Chondrocyte (in vitro differentiated cells): ENCODE results near the gene GIT2. TPM values are rescaled to one million over a fixed set of nuclear protein-coding genes. Genes with fewer than 3 reads are reported as not detected.
"Not testable (repeated sequence)": the region's sequence is repeated elsewhere in the genome, so short reads cannot be mapped to it uniquely, and the experiment has no call there.

Source experiments
- DNase-seq: peaks from one replicate; pipeline ENCODE4 v3.0.0; 2021; ENCODE audit warnings: mixed read lengths, low spot score
- H3K27ac Mint-ChIP-seq: one replicate; pipeline ENCODE4 v1.8.0; 2021; ENCODE audit warnings: mild to moderate bottlenecking, moderate library complexity, mixed read lengths; ENCODE audit not compliant: unreplicated experiment
- H3K27me3 Mint-ChIP-seq: 2 replicates; pipeline ENCODE4 v1.8.0; 2021; ENCODE audit warnings: low read depth, mixed read lengths
- H3K36me3 Mint-ChIP-seq: 2 replicates; pipeline ENCODE4 v1.8.0; 2021; ENCODE audit warnings: low read depth, mixed read lengths
- H3K4me1 Mint-ChIP-seq: 2 replicates; pipeline ENCODE4 v1.8.0; 2021; ENCODE audit warnings: low read depth, mild to moderate bottlenecking, mixed read lengths
- H3K4me3 Mint-ChIP-seq: one replicate; pipeline ENCODE4 v1.8.0; 2021; ENCODE audit warnings: mild to moderate bottlenecking, moderate library complexity, mixed read lengths; ENCODE audit not compliant: unreplicated experiment
- H3K9me3 Mint-ChIP-seq: 2 replicates; pipeline ENCODE4 v1.8.0; 2021; ENCODE audit warnings: low read depth, mixed read lengths
- CTCF ChIP-seq: fragments of 200-600 bp; sonication (generic); IDR thresholded peaks from 2 replicates; pipeline ENCODE4 v1.5.0; 2021; ENCODE audit warnings: antibody characterized with exemption, mild to moderate bottlenecking, moderate library complexity
- total RNA-seq: library from RNA; stranded (reverse); gene quantifications from 3 replicates; pipeline ENCODE4 v1.2.1, GENCODE V29; 2021

The GIT2 gene
- total RNA-seq, 1 donor from 2014 or later: 38.1 TPM

DNA sequence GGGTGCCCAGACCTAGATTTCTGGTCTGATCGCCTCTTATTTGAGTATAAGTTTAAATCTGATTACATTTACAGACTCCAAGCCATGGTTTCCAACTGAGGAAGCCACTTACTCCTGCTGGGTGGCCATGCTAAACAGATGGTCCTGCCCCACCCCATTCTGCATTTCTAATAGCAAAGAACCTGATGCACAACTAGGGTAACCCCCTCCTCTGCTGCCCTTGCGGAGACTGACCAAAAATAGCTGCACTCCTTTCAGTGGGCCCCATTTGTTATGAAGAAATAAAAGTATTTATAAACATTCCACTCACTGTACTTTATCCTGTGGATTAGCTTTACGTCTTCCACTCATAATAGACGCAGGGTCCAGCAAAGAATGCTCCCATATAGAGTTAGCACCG, 6.8 kb downstream of the GIT2 start:
- no peak for DNase-seq
- peaks cover 14% of the 10 kb centered on the region for H3K4me1 Mint-ChIP-seq
- no peak overlapping the region for H3K4me3 Mint-ChIP-seq
- no peak for TF ChIP-seq CTCF
- peaks cover 14% of the 10 kb centered on the region for H3K36me3 Mint-ChIP-seq
- no peak overlapping the region for H3K27ac Mint-ChIP-seq
- no peaks in the 10 kb centered on the region for H3K9me3 Mint-ChIP-seq
- no peaks in the 10 kb centered on the region for H3K27me3 Mint-ChIP-seq

DNA sequence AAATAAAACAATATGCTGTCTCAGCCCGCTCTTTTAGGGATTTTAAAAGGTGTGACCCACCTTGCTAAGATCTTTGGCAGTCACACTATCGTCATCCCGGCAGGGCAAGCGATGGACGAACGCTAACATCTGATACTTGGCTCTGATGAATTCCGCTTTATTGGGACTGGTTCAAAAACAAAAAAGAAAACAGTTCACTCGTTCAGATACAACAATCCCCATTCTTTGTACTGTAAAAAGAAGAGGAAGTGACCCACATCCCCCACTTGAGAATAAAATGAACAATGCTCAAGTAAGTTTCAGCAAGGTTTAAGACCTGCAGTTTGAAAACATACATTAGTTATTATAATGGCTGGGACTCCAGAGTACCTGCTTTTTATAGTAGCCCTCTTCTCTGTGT, 7.3 kb downstream of the GIT2 start:
- peaks cover 14% of the 10 kb centered on the region for H3K36me3 Mint-ChIP-seq
- no peak overlapping the region for H3K4me3 Mint-ChIP-seq
- H3K4me1 Mint-ChIP-seq: peaks cover 9% of the 10 kb centered on the region
- H3K9me3 Mint-ChIP-seq: no peaks in the 10 kb centered on the region
- TF ChIP-seq CTCF: no peak
- H3K27ac Mint-ChIP-seq: no peak overlapping the region
- no peaks in the 10 kb centered on the region for H3K27me3 Mint-ChIP-seq
- DNase-seq: no peak

- Mint-ChIP-seq H3K36me3 (peaks cover 14% of the 10 kb centered on the region), H3K27me3 (no peaks in the 10 kb centered on the region), H3K4me1 (peaks cover 4% of the 10 kb centered on the region), H3K9me3 (no peaks in the 10 kb centered on the region), H3K27ac (no peak overlapping the region), H3K4me3 (no peak overlapping the region)
- DNase-seq: no peak
- no peak for TF ChIP-seq CTCF
Measured at GRCh38 chr12:109988274-109988673, 7.9 kb downstream of the GIT2 start.

GRCh38 chr12:109987615-109988014, 8.6 kb downstream of the GIT2 start:
- Mint-ChIP-seq H3K4me3 (no peak overlapping the region), H3K27ac (no peak overlapping the region)

GRCh38 chr12:109986236-109986635, 9.9 kb downstream of the GIT2 start:
- not testable (repeated sequence) for H3K27ac Mint-ChIP-seq, H3K4me1 Mint-ChIP-seq, DNase-seq, H3K4me3 Mint-ChIP-seq, H3K27me3 Mint-ChIP-seq, H3K9me3 Mint-ChIP-seq
- H3K36me3 Mint-ChIP-seq: peaks cover 21% of the 10 kb centered on the region

More at GRCh38 chr12:109987615-109988014, 8.6 kb downstream of the GIT2 start:
- no peak for DNase-seq
- Mint-ChIP-seq H3K9me3 (no peaks in the 10 kb centered on the region), H3K4me1 (peaks cover 3% of the 10 kb centered on the region), H3K36me3 (peaks cover 16% of the 10 kb centered on the region), H3K27me3 (no peaks in the 10 kb centered on the region)
- no peak for TF ChIP-seq CTCF

GRCh38 chr12:109983432-109984142, 12.6 kb downstream of the GIT2 start:
- DNase-seq: no peak
- no peak overlapping the region for H3K27ac Mint-ChIP-seq
- no peaks in the 10 kb centered on the region for H3K27me3 Mint-ChIP-seq
- TF ChIP-seq CTCF: no peak
- peaks cover 29% of the 10 kb centered on the region for H3K36me3 Mint-ChIP-seq
- no peak overlapping the region for H3K4me3 Mint-ChIP-seq
- H3K4me1 Mint-ChIP-seq: peaks cover 7% of the 10 kb centered on the region
- H3K9me3 Mint-ChIP-seq: peaks cover 3% of the 10 kb centered on the region
